Pancreas (tissue), 10 donors: ENCODE data around the gene CTXN3. TPM values are rescaled to one million over a fixed set of nuclear protein-coding genes. Genes with fewer than 3 reads are reported as not detected.

Experiments
- ATAC-seq, 4 donors: fragments of 200-7000 bp; cut with Tn5 transposase; one replicate each; pipeline versions ENCODE4 v1.8.0 to v1.9.1; 2020; ENCODE audit warnings: mild to moderate bottlenecking in 4 of 4, moderate library complexity in 4 of 4
- DNase-seq, 6 donors: peaks; one replicate each; pipeline ENCODE4 v3.0.0-alpha.2; 2020
- FAIRE-seq: peaks from 2 replicates; lab custom pipeline; 2012; peaks lifted over from hg19 to GRCh38; lab: Jason Lieb, UNC
- H3K27ac ChIP-seq, 4 donors: fragments of 200-600 bp; sonication (generic); 1 replicate in 3 of 4; 2 replicates in 1 of 4; pipeline versions ENCODE4 v1.5.0 to v1.8.0; 2020
- H3K27me3 ChIP-seq, 4 donors: fragments of 200-600 bp; one replicate each; pipeline ENCODE4 v1.8.0; 2021
- H3K36me3 ChIP-seq, 3 donors: fragments of 200-600 bp; sonication (generic) in 1 of 3; one replicate each; pipeline versions ENCODE4 v1.5.0 to v1.8.0; 2020 to 2021
- H3K4me1 ChIP-seq, 3 donors: fragments of 200-600 bp; one replicate each; pipeline ENCODE4 v1.8.0; 2021
- H3K4me3 ChIP-seq, 4 donors: fragments of 200-600 bp; sonication (generic) in 2 of 4; one replicate each; pipeline versions ENCODE4 v1.5.0 to v1.8.0; 2020 to 2021
- H3K9me3 ChIP-seq, 4 donors: fragments of 200-600 bp; one replicate each; pipeline ENCODE4 v1.8.0; 2021
- CTCF ChIP-seq, 4 donors: fragments of 200-600 bp; sonication (generic) in 3 of 4; IDR thresholded peaks; one replicate each; pipeline versions ENCODE4 v1.5.0 to v1.8.0; 2021; ENCODE audit warnings: antibody characterized with exemption in 4 of 4
- WGBS, 2 donors: extraction: QIAGEN DNeasy Blood & Tissue Kit; methylation state at CpG; one replicate each; pipeline ENCODE4 v1.1.7; 2013; 5-methylcytosine and 5-hydroxymethylcytosine counted together
- intact Hi-C, 3 donors: fragments of 100-400 bp; cut with DNase I; formaldehyde crosslinking; loops; one replicate each; pipeline versions ENCODE4 v1.11.1 to v1.14.2; 2022
- polyA plus RNA-seq, 2 donors: library from polyadenylated mRNA; stranded (reverse); fragments of 200-250 nt; gene quantifications; one replicate each; pipeline ENCODE4 v1.2.3, GENCODE V29; 2013
- total RNA-seq, 6 donors: library from RNA; stranded (reverse); fragmentation: NEBNext Ultra II Directional in 4 of 6; extraction: Animal tissue kit (Norgen Biotek cat#: 25700) in 4 of 6; gene quantifications; one replicate each; pipeline versions ENCODE4 v1.2.1 to v1.2.4, GENCODE V29; 2021 to 2023
- donor health status: healthy with polysubstance abuse.
- donor health status: DM: no; HTN: no; CAD: no; lungs with moderate emphysema.
- donor health status: DM: no; HTN: no; CAD: no.
- donor health status: control.
- donor health status: control.
- donor health status: Bipolar disorder and iron deficiency.
- donor health status: DM: yes; HTN: yes; CAD: no.
- donor health status: DM: no; HTN: no; CAD: no.
- donor health status: DM: no; HTN: no; CAD: no.
- donor health status: DM: yes; HTN: yes; CAD: no.

The CTXN3 gene
- total and polyA plus RNA-seq, 8 donors: not detected

- no peak for FAIRE-seq
These were observed 38.9 kb upstream of the CTXN3 start for GRCh38 chr5:127609957-127610356.

GRCh38 chr5:127612441-127613141, 36.3 kb upstream of the CTXN3 start:
- WGBS, 2 donors: 90 to 95% methylated on average over 4 of the region's 4 CpGs
- no peak overlapping the region for H3K4me3 ChIP-seq
- no peaks in the 10 kb centered on the region for H3K27me3 ChIP-seq
- no peak overlapping the region for H3K27ac ChIP-seq
- no peaks in the 10 kb centered on the region for H3K9me3 ChIP-seq
- FAIRE-seq (no peak), ATAC-seq (no peak), DNase-seq (no peak)
- TF ChIP-seq CTCF (IDR thresholded peaks at IDR 0.05): no peak
- H3K36me3 ChIP-seq: no peaks in the 10 kb centered on the region
- intact Hi-C loops: no loop called here
- H3K4me1 ChIP-seq: no peaks in the 10 kb centered on the region

More at GRCh38 chr5:127609957-127610356, 38.9 kb upstream of the CTXN3 start:
- intact Hi-C loops: no loop called here
- 79 to 83% methylated on average over 2 of the region's 2 CpGs for WGBS, 2 donors
- no peaks in the 10 kb centered on the region for H3K9me3 ChIP-seq
- no peak for TF ChIP-seq CTCF (IDR thresholded peaks at IDR 0.05)
- no peaks in the 10 kb centered on the region for H3K27me3 ChIP-seq
- no peak overlapping the region for H3K27ac ChIP-seq
- H3K36me3 ChIP-seq: no peaks in the 10 kb centered on the region
- H3K4me3 ChIP-seq: no peak overlapping the region
- DNase-seq (no peak), ATAC-seq (no peak)
- no peaks in the 10 kb centered on the region for H3K4me1 ChIP-seq

- H3K4me3 ChIP-seq: no peak overlapping the region
- ATAC-seq: no peak
- intact Hi-C loops: no loop called here
- FAIRE-seq: no peak
- H3K27me3 ChIP-seq: no peaks in the 10 kb centered on the region
- no peak overlapping the region for H3K27ac ChIP-seq
- DNase-seq: no peak
- no peaks in the 10 kb centered on the region for H3K36me3 ChIP-seq
- WGBS, 2 donors: 75 to 81% methylated on average over 2 of the region's 2 CpGs
- no peak for TF ChIP-seq CTCF (IDR thresholded peaks at IDR 0.05)
- H3K4me1 ChIP-seq: no peaks in the 10 kb centered on the region
- H3K9me3 ChIP-seq: no peaks in the 10 kb centered on the region
These were observed 33.0 kb upstream of the CTXN3 start for GRCh38 chr5:127615916-127616315.

- TF ChIP-seq CTCF (IDR thresholded peaks at IDR 0.05): no peak
- Histone ChIP-seq H3K4me3 (no peak overlapping the region), H3K36me3 (no peaks in the 10 kb centered on the region), H3K27ac (no peak overlapping the region), H3K4me1 (no peaks in the 10 kb centered on the region), H3K9me3 (no peaks in the 10 kb centered on the region), H3K27me3 (no peaks in the 10 kb centered on the region)
- DNase-seq (no peak), ATAC-seq (no peak), FAIRE-seq (no peak)
- intact Hi-C loops: no loop called here
- 82 to 87% methylated on average over 5 of the region's 5 CpGs for WGBS, 2 donors
These were observed 28.9 kb upstream of the CTXN3 start for GRCh38 chr5:127619908-127620479.
